GM18499 (cell line): ENCODE results near the gene ZKSCAN3.
"Not testable (repeated sequence)": the region's sequence is repeated elsewhere in the genome, so short reads cannot be mapped to it uniquely, and the experiment has no call there.

Experiments used
- ATAC-seq: cut with Tn5 transposase; IDR thresholded peaks from one replicate; pipeline ENCODE4 v1.9.1; 2021; ENCODE audit warnings: moderate number of reproducible peaks; ENCODE audit not compliant: insufficient read depth, unreplicated experiment

Gene ZKSCAN3

GRCh38 chr6:28349892-28350737, at the start of gene ZKSCAN3:
Gene ZKSCAN3 (plus strand): TSS chr6:28349947. CDS start chr6:28359587, 9,640 bp downstream.
- ATAC-seq: peak; percentile 86

- ATAC-seq: peak; percentile 75
Observed at GRCh38 chr6:28303570-28303969, 46.2 kb upstream of the ZKSCAN3 start.

- not testable (repeated sequence) for ATAC-seq
Observed at GRCh38 chr6:28306363-28306762, 43.4 kb upstream of the ZKSCAN3 start.

GRCh38 chr6:28311139-28311823, 38.5 kb upstream of the ZKSCAN3 start:
- ATAC-seq: no peak

GRCh38 chr6:28312939-28313338, 36.8 kb upstream of the ZKSCAN3 start:
- ATAC-seq: no peak

- ATAC-seq: no peak
Observed at GRCh38 chr6:28315628-28316027, 34.1 kb upstream of the ZKSCAN3 start.

- not testable (repeated sequence) for ATAC-seq
Observed at GRCh38 chr6:28317866-28318265, 31.9 kb upstream of the ZKSCAN3 start.

- no peak for ATAC-seq
Observed at GRCh38 chr6:28322661-28323060, 27.1 kb upstream of the ZKSCAN3 start.

GRCh38 chr6:28323813-28324424, 25.8 kb upstream of the ZKSCAN3 start:
- no peak for ATAC-seq

- ATAC-seq: no peak
Observed at GRCh38 chr6:28326371-28326948, 23.3 kb upstream of the ZKSCAN3 start.

GRCh38 chr6:28330041-28330440, 19.7 kb upstream of the ZKSCAN3 start:
- no peak for ATAC-seq

- no peak for ATAC-seq
Observed at GRCh38 chr6:28333047-28333446, 16.7 kb upstream of the ZKSCAN3 start.

GRCh38 chr6:28333599-28334018, 16.1 kb upstream of the ZKSCAN3 start:
- ATAC-seq: no peak

- ATAC-seq: no peak
Observed at GRCh38 chr6:28334286-28335039, 15.3 kb upstream of the ZKSCAN3 start.

- no peak for ATAC-seq
Observed at GRCh38 chr6:28335040-28335563, 14.6 kb upstream of the ZKSCAN3 start.

GRCh38 chr6:28335564-28336283, 14.0 kb upstream of the ZKSCAN3 start, which contains the start of gene ZSCAN31:
Gene ZSCAN31 (minus strand): TSS chr6:28336148. CDS start chr6:28329683, 6,465 bp downstream.
- peak; percentile 64 for ATAC-seq

GRCh38 chr6:28336284-28337120, 13.2 kb upstream of the ZKSCAN3 start:
- ATAC-seq: no peak

GRCh38 chr6:28337121-28337520, 12.6 kb upstream of the ZKSCAN3 start:
- ATAC-seq: no peak
